D721Med (cell line): ENCODE measurements around the gene TGIF1.

Source experiments
- DNase-seq: peaks from one replicate; pipeline ENCODE4 v3.0.0; 2011; ENCODE audit warnings: low spot score; ENCODE audit not compliant: insufficient read length
- FAIRE-seq: peaks from 2 replicates; lab custom pipeline; 2011; peaks lifted over from hg19 to GRCh38; lab: Jason Lieb, UNC
- CTCF ChIP-seq: IDR thresholded peaks from 2 replicates; pipeline ENCODE4 v1.5.1; 2012; ENCODE audit warnings: mild to moderate bottlenecking, control low read depth; ENCODE audit not compliant: insufficient read depth; ENCODE audit errors: missing control alignments

Gene TGIF1

GRCh38 chr18:3456686-3457069, 6.7 kb downstream of the TGIF1 start:
- DNase-seq (no peak), FAIRE-seq (peak; percentile 63)
- no peak for TF ChIP-seq CTCF

DNA sequence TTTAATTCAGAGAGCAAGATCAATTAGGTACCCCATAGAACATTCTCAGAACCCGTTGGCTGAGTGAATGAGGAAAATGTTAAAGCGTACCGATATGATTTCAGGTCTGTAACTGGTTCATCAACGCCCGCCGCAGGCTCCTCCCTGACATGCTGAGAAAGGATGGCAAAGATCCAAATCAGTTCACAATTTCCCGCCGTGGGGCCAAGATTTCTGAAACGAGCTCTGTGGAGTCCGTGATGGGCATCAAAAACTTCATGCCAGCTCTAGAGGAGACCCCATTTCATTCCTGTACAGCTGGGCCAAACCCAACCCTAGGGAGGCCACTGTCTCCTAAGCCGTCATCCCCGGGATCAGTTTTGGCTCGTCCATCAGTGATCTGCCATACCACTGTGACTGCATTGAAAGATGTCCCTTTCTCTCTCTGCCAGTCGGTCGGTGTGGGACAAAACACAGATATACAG, 7.3 kb downstream of the TGIF1 start:
- TF ChIP-seq CTCF, result no peak
- no peak for FAIRE-seq
- DNase-seq, result no peak

- DNase-seq (no peak), FAIRE-seq (peak; percentile 58)
- TF ChIP-seq CTCF, result no peak
These were observed 8.4 kb downstream of the TGIF1 start for GRCh38 chr18:3458378-3458777.

DNA sequence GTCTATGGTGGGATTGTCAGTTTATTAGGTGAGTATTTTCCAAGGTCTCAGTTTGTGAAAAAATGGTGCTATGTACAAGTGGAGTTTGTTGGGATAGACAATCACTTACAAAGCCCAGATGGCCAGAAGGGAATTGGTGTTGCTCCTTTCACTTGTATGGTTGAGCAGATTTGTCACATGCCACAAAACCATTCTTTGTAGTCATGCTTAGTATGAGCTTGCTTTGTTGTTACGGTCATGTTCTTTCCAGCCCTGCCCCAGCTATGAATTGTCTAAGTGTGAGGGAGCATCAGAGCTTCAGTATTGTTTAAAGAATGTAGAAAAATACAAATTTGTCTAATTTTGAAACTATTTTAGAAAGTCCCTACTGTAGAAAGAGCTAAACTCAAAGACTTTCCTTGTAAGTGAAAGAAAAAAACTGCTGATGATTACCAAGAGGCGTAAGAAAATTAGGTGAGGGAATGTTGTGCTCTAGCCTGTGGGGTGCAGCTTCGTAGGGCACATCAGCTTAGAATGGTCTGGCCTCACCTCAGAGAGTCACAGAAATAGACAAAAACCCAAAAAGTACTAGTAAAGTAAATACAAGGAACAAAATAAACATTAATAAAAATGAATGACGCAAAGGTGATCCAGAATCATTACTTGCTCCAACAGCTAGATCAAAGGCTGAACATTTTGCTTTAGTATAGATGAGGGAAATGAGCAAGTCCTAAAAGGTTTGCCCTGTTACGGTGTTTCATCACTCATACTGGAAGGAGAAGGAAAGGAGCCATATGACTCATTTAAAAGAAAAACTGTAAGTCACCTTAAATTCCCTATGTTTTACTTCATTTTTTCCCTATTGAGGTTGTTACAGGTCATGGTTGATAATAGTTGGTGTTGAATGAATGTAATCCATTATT, 9.2 kb downstream of the TGIF1 start:
- DNase-seq, result no peak
- FAIRE-seq, result peak; percentile 79
- TF ChIP-seq CTCF, result no peak

DNA sequence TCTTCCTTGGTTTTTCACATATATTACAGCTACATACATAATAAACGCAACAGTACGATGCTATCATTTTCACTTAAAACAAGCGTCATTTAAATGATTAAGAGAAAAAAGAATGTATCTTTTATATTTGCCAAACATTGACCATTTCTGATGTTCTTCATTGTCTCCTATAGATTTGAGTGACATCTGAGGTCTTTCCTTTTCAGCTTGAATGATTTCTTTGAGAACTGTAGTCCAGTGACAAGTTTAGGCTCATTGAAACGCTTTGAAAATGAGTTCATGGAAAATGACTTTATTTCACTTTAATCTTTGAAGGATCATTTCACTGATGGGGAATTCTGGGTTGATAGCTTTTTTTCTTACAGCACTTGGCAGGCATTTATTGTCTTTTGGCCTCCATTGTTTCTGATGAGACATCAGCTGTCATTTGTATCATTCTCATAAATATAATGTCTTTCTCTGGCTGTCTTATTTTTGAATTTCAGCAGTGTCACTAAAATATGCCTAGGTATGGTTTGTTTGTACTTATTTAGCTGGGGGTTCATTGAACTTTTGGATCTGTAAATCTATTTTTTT, 10.9 kb downstream of the TGIF1 start:
- DNase-seq (no peak), FAIRE-seq (no peak)
- TF ChIP-seq CTCF, result no peak

DNA sequence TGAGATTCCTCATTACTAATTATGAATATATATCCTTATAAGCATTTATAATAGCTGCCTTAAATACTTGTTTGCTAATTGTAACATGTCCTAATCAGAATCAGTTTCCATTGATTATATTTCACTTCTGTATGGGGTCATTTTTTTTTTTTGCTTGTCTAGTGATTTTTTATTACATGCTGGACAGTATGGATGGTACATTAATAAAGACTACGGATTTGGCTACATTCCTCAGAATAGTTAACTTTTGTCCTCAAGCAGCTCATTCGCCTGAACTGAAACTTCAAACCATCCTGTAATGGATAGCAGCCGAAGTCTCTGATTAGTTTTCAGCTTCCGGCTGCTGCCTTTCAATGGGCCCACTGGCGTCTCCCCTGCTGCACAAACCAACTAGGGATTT, 11.7 kb downstream of the TGIF1 start:
- FAIRE-seq (no peak), DNase-seq (no peak)
- no peak for TF ChIP-seq CTCF

DNA sequence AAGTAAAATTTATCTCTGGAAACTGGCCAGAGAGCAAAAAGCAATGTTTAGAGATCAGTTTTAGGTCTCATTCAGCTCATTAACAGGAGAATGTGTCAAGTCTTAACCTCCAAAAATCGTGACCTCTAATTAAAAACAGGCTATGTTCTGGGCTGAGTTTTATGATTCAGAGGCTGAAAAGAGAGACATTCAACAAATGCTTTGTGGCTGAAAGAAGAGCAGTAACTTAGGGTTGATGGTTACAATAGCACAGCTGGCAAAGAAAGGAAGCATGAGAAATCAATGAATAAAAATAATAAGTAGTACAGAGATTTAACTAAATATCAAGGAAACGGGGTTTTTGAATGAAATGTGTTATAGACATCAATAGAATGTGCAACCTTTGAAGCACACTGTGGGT, 13.1 kb downstream of the TGIF1 start:
- TF ChIP-seq CTCF, result no peak
- DNase-seq, result no peak
- FAIRE-seq, result no peak
